ENCODE results near the gene INPP5D.

DNA sequence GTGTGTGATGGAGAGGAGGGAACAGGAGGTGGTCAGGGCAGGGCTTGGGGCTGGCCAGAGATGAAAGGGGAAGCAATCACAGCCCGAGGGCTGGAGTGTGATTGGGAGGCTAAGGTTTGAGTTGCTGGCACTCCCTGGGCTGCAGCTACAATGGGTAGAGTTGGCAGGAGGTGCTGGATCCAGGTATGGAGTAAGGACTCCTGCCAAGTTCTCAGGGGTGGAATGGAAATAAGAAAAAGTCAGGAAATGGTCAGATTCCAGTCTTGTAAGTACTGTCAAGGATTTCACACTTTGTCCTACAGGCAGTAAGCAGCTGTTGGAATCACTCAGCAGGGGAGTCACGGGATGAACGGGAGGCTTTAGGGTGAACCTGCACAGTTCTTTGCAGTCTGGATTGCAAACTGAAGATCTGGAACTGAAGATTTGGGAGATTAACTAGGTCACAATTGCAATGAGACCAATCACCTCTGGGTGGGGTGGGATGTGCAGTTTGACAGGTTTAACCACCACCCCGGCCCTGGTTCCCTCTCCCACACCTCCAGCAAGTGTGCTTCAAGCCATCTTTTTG, 10.9 kb upstream of the INPP5D start:
- TF ChIP-seq, protein P1, sequence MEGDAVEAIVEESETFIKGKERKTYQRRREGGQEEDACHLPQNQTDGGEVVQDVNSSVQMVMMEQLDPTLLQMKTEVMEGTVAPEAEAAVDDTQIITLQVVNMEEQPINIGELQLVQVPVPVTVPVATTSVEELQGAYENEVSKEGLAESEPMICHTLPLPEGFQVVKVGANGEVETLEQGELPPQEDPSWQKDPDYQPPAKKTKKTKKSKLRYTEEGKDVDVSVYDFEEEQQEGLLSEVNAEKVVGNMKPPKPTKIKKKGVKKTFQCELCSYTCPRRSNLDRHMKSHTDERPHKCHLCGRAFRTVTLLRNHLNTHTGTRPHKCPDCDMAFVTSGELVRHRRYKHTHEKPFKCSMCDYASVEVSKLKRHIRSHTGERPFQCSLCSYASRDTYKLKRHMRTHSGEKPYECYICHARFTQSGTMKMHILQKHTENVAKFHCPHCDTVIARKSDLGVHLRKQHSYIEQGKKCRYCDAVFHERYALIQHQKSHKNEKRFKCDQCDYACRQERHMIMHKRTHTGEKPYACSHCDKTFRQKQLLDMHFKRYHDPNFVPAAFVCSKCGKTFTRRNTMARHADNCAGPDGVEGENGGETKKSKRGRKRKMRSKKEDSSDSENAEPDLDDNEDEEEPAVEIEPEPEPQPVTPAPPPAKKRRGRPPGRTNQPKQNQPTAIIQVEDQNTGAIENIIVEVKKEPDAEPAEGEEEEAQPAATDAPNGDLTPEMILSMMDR (IDR thresholded peaks at IDR 0.05) = no peak
- TF ChIP-seq POLR2AphosphoS5 (IDR thresholded peaks at IDR 0.05) (no peak), POLR2A (IDR thresholded peaks at IDR 0.05) (no peak)

Data from stomach (tissue), 4 donors.